Fibroblast of the aortic adventitia (primary cell): ENCODE data around the gene ZSCAN12. TPM values are rescaled to one million over a fixed set of nuclear protein-coding genes. Genes with fewer than 3 reads are reported as not detected.

Experiments used
- DNase-seq: peaks from one replicate; pipeline ENCODE4 v3.0.0-alpha.2; 2010; ENCODE audit warnings: low read depth
- H3K4me3 ChIP-seq: 2 replicates; pipeline ENCODE4 v1.5.1; 2011; ENCODE audit warnings: low read depth, mild to moderate bottlenecking, control low read depth, low read length, moderate library complexity
- total RNA-seq: library from RNA; depleted of rRNA; stranded (reverse); fragments of >200 nt; gene quantifications from 2 replicates; pipeline ENCODE4 v1.2.3, GENCODE V29; 2012; ENCODE audit warnings: low replicate concordance
- TF ChIP-seq, protein P1 (sequence below): IDR thresholded peaks from 2 replicates; pipeline ENCODE4 v1.5.1; 2011; ENCODE audit warnings: mild to moderate bottlenecking, low read length, control low read depth, inconsistent platforms; ENCODE audit not compliant: insufficient read depth

The ZSCAN12 gene
- total RNA-seq, 1 donor: 6.5 TPM

DNA sequence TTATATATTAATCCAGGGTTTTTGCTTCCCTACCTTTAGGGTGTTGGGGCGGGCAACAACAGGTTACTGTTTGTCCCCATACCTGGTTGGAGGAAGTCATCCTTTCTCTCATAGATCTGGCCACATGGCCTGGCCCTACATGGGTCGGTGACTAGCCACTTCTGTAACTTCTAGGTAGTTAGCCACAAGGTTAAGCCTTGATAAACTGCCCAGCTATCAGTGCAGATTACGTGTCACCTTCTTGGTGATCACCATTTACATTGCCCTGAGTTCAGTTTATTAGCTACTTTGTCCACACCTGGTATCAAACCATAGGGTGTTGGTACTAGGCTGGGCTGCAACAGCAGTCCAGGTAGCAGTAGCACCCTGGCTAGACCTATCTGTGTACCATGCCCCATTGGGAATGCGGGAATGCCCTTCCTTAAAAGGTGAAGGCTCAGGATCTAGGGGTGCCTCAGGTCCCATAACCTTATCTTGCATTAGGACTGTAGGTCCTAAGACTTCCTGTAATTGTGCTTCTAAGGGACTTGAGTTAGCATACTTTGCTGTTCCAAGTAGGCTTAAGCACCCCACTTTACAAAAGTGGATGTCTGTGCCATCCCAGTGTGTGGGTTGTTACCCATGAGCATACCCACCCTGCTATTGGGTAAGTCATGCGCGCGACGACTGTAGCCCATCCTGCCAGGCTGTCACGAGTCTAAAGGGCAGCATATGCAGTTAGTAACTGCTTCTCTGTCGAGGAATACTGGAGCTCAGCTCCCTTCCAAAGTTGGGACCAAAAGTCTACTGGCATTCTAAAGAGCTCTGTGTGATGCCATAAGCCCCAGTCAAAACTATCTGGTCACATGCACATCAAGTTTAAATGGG lies 44.6 kb downstream of the ZSCAN12 start:
- DNase-seq: no peak
- TF ChIP-seq, protein P1, sequence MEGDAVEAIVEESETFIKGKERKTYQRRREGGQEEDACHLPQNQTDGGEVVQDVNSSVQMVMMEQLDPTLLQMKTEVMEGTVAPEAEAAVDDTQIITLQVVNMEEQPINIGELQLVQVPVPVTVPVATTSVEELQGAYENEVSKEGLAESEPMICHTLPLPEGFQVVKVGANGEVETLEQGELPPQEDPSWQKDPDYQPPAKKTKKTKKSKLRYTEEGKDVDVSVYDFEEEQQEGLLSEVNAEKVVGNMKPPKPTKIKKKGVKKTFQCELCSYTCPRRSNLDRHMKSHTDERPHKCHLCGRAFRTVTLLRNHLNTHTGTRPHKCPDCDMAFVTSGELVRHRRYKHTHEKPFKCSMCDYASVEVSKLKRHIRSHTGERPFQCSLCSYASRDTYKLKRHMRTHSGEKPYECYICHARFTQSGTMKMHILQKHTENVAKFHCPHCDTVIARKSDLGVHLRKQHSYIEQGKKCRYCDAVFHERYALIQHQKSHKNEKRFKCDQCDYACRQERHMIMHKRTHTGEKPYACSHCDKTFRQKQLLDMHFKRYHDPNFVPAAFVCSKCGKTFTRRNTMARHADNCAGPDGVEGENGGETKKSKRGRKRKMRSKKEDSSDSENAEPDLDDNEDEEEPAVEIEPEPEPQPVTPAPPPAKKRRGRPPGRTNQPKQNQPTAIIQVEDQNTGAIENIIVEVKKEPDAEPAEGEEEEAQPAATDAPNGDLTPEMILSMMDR: no peak
- H3K4me3 ChIP-seq: peak overlapping the region; percentile 86

DNA sequence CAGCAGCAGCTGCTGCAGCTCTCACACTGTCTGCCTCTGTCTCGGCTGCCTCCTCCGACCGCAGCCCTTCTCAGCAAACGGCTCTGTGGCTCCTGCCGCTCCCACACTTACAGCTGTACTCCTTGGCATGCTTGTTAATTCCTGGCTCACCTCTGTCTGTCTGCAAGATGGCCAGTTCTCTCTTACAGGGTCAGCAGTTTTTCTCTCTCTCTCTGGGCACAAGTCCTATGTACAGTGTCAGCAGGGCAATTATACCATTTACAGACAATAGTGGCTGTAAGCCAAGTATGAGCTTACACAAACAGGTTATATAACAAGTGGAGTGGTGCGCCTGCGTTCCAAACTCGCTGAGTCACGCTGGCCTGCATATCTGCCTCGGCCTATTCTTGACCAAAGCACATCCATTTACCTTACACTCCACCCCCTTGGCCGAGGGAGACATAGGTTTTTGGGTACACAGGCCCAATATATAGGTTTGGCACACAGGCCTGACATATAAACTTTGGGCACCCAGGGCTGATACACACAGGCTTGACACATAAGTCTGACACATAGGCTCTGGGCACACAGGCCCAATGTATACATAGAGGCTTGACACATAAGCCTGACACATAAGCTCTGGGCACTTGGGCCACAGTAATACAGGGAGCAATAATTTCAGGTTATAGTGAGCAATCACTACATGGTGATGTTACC lies 45.4 kb downstream of the ZSCAN12 start:
- TF ChIP-seq, protein P1: no peak
- peak overlapping the region; percentile 44 for H3K4me3 ChIP-seq
- peak; percentile 88 for DNase-seq

DNA sequence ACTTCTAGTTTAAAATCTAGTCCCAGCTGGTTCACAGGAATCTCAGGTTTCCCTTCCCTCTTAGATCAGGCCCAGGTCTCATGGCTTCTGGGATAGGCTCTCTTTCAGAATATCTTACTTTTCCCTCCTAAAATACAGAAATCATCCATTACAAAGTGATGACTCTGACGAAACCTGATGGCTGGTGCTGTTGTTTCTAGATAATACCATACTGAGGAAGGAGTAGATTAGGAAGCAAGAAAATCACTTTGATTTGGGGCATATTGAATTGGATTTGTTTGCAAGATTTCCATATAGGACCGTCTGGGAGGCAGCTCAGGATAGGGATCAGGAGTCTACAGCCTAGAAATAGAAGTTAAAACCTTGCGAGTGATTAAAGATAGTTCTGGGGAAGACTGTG lies 46.2 kb downstream of the ZSCAN12 start:
- no peak for DNase-seq
- H3K4me3 ChIP-seq: peak overlapping the region; percentile 44
- TF ChIP-seq, protein P1: no peak

DNA sequence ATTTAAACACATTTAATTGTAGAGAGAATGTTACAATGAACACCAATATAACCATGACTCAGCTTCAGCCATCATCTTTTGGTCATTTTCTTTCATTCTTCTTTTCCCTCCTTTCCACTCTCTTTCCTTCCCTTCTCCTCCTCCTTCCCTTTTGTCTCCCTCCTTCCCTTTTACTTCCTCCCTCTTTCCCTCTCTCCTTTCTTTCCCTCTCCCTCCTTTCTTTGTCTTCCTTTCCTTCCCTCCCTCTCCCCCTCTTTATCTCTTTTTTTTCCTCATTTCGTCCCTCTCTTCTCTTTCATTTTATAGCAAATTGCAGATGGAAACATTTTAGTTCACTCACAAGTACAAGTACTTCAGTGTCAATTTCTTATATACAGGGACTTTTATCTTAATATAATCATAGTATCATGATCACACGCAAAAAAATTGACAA lies 48.0 kb downstream of the ZSCAN12 start:
- no peak for DNase-seq
- TF ChIP-seq, protein P1: no peak
- peak overlapping the region; percentile 29 for H3K4me3 ChIP-seq

DNA sequence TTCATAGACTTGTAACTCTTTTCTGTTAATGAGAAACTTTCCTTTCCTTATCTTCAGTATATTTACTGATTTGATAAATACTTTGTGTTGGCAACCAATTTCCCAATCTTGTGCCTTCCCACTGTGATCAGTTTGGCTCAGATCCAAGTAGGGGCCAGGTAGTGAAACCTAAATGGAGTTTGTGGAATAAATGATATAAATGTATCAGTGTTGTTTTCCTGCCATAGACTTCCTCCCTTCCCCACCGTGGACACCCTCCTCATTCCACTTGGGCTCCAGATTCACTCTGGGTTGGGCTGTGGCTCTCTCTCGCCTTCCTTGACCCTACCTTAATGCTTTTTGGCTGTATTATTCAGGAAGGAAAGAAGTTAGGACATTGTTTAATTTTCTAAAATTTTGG lies 48.5 kb downstream of the ZSCAN12 start:
- no peak for DNase-seq
- peak overlapping the region; percentile 87 for H3K4me3 ChIP-seq
- TF ChIP-seq, protein P1: no peak

DNA sequence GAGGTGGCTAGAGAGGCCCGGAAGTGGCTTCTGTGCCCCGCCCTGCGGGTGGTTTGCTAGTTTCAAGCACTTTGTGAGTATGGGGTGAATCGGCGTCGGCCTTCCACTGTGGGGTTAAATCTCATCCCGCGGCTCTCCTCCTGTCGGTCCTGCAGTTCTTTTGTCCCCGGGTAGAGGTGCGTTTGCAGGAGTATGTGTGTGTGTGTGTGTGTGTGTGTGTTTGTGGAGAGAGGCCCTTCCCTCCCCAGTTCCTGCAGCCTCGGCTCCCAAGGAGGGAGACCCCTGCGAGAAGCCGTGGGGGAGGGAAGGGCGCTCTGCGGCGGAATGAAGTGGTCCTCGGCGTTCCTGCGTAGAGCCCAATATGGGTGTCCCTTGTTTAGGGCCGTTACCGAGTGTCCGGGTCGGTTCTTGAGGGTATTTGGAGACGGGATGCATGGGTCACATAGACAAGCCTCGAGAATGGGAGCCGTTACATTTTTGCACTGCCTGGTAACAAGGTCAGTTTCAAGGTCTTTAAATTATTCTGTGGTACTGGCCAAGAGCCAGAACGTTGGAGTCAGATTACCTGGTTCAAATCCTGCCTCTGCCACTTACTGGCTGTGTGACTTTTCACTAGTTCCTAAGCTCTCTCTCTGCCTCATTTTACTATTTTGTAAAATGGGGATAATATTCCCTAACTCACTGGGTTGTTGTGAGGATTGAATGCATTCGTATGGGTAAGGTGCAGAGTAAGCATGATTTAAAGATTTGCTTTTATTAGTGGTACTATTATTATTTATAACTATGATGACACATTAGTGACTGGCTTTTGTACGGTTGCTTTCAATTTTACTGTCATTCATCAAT lies 49.4 kb downstream of the ZSCAN12 start, which contains the start of gene ZKSCAN3:
ZKSCAN3 (plus strand) TSS at position 56 of the 846 bp plus-strand sequence. CDS start 9,640 bp downstream, outside the sequence.
- peak; percentile 75 for DNase-seq
- peak within 1 kb of the TSS; percentile 87 for H3K4me3 ChIP-seq
- TF ChIP-seq, protein P1: no peak
